Stimulated activated CD4-positive, alpha-beta T cell treated with anti-CD3 and anti-CD28 coated beads, TNF-alpha, amount 100 ng/mL, for 4 hours (primary cell): Measurements from ENCODE around the gene KCNH8.
"Not testable (repeated sequence)": the region's sequence is repeated elsewhere in the genome, so short reads cannot be mapped to it uniquely, and the experiment has no call there.

Experiments
- DNase-seq, 3 experiments: peaks; one replicate each; pipeline ENCODE4 v3.0.0-alpha.2; 2020; ENCODE audit warnings: low read depth in 3 of 3

KCNH8 gene

DNA sequence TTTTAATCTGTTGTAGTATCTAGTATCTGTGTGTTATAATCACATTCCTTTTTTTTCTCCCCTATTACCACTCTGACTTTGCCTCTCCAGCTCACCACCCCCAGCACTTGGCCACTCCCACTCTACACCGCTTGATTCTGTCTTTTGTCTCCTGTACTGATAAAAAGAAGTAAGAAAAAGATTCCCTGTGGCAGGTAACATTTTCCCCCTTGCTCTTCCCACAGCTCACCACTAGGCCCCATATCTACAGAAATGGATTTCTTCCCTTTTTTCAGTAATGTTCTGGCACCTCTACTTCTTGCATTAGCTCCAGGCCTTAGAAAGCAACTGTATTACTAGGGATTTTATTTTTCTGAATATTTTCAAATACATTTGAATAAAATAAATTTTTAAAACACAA, 25.6 kb downstream of the KCNH8 start:
- DNase-seq = no peak

DNA sequence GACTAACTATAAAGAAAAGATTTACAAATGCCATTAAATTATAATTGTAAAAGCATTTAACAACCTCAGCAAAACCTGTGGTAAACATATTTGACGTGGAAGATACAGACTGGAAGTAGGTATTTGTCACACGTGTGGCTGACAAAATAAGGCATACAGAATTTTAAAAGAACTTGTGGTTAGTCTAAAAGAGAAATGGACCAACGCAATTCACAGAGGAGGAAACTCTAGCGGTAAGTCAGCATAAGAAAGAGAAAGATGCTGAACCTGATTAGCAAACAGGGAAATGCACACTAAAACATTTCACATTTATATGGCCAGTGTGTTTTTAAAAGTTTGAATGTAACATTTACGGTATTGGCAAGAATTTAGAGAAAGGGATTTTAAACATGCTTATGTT, 35.3 kb downstream of the KCNH8 start:
- DNase-seq = no peak

DNA sequence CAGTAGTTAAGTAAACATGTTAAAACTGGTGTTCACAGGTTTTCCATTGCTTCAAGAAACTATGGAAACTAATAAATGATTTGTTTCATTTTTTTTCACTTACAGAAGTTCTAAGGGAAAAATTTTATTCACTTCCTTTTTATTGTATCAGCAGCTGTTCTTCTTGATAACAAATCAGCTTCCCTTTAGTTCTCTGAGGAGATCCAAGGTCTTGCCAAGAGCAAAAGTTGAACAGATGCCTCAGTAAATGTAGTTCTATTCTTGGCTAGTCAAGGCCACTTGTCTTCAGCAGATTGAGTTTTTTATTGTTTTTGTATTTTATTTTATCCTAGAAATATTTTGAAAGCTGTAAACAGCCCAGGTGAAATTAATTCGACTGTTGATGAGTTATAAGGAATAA, 41.8 kb downstream of the KCNH8 start:
- DNase-seq = no peak

DNA sequence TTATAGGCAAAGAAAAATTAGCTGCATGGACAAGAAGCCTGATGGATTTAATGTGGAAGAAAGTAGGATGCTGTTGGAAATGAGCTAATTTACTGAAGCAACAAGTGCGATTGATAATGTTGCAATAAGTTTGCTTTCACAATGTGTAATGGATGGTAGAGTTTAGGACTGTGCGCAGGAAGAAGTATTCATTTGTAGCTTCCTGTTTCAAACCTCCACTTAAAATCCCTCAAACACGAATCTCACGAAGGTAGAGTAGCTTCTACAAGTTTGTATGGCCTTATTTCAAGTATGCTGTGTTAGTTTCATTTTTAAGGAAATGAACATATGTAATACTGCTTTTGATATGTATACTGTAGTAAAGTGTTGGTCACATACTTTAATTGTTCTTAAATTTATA, 42.3 kb downstream of the KCNH8 start:
- DNase-seq = no peak

DNA sequence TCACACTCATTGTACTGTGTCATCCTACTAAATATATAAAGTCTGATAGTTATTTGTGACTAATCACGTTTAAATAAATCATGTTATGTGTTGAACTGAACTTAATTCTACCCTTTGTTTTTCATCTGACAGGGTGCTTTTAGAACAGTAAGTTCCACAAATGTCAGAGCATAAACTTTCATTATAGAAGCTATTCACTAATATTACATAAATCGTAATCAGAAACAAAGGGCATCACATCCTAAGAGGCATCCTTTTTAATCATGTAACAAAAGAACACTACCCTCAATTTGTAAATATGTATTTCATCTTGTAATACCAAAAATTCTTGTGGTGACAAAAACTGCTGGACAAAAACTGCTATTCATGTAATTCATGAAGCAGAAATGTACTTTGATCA, 50.8 kb downstream of the KCNH8 start:
- no peak for DNase-seq

DNA sequence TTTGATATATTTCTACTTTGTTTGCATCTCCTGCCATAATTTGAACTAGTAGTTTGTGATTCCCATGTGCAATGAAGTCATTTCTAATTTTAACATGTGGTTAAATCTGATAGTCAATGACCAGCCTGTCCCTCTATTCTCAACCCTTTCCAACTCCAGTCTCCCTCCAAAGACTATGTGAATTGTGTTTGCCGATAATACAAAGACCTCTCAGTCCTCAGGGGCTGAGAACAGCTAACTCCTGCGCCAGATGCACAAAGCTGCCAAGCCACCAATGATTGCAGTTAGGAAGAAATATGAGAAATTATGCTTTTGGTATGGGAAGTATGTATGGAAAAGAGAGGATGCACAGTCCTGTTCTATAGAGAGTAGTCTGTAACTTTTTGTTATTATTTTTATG, 54.0 kb downstream of the KCNH8 start:
- no peak for DNase-seq

DNA sequence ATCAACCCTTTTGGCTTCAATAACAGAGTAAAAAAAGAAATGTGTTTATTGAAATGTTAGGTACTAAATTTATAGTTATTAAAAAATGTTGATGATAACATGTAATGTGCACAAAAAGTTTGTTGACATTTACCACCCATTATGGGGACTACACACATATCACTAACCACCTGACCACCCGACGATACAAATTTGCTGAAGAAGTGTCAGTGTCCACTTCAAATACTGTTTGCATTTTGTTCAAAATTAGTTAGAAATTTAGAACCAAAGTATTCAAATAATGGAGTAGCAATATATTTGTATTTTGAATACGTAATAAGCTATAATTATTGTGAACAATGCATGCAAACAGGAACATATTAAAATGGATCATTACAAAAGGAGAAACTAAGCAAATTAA, 54.4 kb downstream of the KCNH8 start:
- DNase-seq = no peak

DNA sequence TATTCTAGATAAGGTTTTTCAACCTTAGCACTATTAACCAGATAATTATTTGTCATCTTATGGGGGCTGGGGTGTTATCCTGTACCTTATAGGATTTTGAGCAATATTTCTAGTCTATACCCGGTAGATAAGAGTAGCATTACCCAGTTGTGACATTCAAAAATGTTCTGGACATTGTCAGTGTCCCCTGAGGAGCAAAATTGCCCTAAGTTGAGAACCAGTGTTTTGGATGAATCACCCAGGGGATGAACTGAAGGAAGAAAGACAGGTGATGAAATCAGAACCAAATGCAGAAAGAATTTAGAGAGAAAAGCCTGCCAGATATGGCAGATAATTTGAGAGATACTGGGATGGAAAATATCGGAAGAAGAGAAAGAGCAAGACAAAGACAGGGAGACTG, 58.2 kb downstream of the KCNH8 start:
- DNase-seq = no peak

DNA sequence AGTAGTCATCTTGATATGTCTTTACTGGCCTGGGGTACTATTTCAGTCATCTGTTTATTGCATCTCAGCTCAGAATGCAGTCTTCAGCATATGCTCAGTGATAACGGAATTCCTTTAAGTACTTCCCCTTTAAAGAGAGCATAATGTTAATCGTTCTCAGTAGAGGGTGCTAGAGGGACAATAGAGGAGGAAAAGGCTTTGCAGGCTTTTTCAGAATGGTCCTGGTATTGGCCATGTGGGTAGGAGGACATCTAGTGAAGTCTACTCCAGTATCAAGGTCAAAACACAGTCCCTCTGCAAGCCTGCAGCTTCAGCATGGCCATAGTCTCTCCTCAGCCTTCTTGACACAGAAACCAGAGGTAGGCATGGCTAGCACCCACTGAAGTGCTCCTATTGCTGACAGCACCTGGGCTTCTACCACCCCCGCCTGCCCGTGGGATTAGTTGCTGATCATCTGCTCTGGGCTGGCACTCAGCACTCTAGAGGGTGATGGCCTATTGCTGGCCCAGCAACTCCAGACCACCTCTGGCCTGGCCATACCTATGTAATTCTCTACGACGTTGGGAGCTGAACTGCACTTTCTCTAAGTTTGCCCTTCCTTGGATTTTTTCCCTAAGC, 65.4 kb downstream of the KCNH8 start:
- no peak for DNase-seq

DNA sequence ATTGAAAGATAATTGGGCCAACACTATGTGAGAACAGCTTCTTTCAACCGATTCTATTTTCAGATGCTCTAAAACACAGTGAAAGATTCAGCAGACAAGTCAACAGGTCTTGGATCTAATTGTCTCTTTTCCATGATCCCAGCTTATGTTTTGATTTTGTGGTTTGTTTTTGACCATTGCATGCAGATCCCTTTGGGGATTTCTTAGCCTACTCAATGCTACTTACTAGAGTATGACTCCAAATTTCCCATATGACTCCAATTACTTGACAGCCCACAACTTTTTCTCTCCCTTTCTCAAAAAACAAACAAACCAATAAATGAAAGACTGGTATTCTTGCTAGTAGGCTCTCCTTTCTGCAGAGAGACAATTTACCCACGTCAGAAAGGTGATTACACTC, 67.1 kb downstream of the KCNH8 start:
- no peak for DNase-seq

DNA sequence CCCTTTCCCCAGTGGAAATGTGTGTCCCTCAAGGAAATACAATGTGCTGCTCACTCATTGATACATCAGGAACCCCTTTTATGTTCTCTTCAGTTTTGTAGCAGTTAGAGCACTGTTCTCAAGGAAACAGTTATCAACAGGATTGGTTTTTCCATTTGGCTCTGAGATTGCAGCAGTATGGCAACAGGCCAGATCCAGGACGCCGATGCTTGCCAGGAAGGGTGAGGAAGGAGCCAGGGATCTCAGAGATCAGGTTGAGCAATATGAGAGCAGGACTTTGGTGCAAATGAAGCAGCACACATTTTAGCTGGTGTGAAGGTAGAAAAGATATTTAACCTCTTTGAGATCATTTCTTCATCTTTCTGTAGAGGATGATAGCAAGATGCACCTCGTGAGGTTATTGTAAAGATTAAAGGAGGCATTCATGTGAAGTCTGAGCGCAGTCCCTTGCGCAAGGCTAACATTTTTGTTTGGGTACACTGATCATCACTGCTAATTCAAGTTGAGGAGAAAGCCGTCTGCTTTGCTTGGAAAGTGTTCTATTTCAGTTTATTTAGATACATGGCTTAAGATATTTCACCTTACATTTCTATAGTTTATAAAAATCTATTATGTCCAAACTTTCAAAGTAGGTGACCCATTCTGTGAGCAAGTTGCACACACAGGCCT, 68.5 kb downstream of the KCNH8 start:
- no peak for DNase-seq

DNA sequence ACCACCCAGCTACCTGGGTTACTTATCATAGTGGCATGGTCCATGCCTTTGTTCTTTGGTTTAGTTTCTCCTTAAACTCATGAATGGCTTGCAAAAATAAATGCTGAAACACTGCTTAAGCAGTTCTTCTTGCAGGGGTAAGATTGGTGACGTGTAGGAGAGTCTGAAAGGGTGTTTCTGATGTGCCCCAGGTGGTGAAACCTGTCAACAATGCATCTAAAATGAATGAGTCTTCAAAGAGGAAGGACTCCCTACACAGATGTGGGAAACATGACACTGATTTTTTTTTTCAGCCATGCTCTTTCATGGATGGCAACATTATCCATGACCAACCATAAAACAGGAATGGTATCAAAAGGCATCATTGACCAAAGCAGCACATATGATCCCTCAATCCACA, 72.0 kb downstream of the KCNH8 start:
- no peak for DNase-seq

DNA sequence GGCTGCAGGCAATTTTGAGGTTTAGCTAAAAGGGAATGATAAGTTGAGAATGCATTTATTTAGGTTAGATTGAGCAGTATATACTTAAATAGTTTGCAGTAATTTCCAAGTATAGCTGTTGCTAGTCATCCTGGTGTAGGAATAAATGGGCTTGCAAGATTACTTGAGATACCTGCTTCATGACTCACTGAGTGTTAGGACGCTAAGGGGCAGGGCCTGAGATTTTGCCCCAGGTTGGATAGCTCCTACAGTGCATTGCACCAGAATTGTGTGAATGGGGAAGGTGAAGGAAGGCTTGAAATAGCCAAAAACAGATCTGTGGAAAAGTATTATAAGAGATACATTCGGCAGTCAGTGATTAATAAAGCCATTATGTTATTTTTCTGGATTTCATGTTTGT, 72.8 kb downstream of the KCNH8 start:
- DNase-seq = no peak

DNA sequence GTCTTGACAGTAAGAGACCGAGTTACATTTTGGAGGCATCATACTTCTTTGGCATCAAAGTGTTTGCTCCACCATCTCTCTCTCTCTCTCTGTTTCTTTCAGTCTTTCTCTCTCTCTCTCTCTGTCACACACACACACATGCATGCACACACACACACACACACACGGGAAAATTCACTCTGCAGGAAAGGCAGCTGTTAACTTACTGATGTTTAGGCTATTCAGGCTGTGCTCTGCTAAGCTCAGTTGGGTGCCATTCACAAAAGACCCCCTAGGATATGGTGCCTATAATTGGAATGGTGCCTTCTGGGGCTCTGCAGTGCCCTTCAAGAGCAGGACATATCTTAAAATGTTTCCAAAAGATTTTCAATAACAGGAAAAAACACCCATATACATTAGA, 78.2 kb downstream of the KCNH8 start:
- no peak for DNase-seq

DNA sequence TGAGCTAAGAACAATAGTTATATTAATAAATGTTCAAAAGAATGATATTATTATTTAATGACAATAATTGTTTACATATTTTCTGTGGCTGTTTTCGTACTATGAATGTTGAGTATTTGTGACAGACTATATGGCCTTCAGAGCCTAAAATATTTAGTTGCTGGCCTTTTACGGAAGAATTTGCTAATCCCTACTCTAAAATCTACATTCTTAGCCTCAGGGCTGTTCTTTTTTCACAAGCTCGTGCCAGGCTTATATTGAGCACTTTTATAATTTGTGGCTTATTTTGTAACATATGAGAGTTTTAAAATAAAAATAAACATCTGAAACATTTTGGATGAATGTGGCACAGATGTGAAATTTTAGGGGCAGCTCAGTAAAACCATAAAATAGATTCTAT, 79.9 kb downstream of the KCNH8 start:
- DNase-seq = no peak

DNA sequence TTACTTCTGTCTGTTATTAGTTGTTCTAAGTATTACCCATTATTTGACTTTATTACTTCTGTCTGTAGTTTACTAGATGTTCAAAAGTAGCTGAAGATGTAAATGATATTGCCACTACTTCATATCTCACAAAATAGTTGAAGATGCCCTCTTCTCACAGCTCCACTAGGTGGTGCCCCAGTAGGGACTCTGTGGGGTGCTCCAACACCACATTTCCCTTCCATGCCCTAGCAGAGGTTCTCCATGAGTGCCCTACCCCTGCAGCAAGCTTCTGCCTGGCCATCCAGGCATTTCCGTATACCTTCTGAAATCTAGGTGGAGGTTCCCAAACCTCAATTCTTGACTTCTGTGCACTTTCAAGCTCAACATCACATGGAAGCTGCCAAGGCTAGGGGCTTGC, 80.8 kb downstream of the KCNH8 start:
- no peak for DNase-seq

DNA sequence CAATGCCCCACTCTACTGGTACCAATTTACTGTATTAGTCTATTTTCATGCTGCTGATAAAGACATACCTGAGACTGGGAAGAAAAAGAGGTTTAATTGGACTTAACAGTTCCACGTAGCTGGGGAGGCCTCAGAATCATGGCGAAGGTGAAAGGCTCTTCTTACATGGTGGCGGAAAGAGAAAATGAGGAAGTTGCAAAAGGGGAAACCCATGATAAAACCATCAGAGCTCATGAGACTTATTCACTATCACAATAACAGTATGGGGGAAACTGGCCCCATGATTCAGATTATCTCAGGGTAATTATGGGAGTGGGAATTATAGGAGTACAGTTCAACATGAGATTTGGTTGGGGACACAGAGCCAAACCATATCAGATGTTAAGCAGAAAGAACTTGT, 81.6 kb downstream of the KCNH8 start:
- DNase-seq = not testable (repeated sequence)

DNA sequence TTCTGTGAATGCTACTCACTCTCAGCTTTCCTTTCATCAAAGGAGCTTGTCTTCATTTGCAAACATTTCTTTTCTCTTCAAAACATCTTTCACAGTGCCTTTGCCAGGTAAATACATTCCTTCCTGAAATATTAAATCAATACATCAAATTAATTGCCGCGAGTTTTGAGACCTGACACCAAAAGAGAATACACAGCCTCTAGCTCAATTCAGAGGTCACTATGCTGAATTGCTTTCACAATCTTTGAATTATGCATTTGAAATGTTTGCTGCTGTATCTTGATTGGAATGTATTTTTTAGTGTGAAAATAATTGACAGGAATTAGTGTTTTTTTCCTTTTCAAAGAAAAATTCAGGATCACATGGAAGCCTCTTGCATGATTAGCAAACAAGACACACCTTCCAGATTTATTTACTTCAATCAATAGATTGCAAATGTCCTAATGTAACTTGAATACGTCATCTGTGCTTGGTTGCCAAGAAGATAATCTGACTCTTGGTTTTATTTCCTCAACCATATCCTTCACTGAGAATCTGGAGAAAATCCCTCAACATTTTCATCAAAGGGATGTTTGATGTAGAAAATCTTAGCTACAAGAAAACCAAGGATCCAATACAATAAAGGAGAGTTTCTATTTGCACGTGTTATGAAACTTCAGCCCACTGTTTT, 83.6 kb downstream of the KCNH8 start:
- no peak for DNase-seq

DNA sequence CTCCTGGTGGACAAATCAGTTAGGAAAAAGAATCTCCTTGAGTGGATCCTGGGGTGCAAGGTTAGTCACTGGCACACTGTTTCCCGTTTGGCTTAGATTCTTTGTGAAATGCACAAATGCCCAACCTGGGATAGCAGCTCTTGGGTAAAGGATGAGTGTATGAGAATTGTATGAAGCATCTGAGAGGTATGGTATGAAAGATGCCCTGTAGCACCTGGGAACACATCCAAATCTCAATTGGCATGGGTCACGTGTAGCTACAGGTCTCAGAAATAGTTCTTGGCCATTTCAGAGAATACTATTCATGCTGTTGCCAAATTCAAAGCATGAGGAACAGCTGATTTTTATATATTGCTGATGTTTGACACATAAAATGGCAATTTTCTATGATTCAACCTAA, 84.3 kb downstream of the KCNH8 start:
- no peak for DNase-seq

DNA sequence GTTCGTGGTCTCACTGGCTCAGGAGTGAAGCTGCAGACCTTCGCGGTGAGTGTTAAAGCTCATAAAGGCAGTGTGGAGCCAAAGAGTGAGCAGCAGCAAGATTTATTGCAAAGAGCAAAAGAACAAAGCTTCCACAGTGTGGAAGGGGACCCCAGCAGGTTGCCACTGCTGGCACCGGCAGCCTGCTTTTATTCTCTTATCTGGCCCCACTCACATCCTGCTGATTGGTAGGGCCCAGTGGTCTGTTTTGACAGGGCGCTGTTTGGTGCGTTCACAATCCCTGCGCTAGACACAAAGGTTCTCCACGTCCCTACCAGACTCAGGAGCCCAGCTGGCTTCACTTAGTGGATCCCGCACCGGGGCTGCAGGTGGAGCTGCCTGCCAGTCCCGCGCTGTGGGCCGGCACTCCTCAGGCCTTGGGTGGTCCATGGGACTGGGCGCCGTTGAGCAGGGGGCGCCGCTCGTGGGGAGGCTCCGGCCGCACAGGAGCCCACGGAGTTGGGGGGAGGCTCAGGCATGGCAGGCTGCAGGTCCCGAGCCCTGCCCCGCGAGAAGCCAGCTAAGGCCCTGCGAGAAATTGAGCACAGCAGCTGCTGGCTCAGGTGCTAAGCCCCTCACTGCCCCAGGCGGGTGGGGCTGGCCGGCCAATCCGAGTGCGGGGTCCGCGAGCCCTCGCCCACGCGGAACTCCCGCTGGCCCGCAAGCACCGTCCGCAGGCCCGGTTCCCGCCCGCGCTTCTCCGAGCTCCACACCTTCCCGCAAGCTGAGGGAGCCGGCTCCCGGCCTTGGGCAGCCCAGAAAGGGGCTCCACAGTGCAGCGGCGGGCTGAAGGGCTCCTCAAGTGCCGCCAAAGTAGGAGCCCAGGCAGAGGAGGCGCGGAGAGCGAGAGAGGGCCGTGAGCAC, 85.8 kb downstream of the KCNH8 start:
- DNase-seq = not testable (repeated sequence)

DNA sequence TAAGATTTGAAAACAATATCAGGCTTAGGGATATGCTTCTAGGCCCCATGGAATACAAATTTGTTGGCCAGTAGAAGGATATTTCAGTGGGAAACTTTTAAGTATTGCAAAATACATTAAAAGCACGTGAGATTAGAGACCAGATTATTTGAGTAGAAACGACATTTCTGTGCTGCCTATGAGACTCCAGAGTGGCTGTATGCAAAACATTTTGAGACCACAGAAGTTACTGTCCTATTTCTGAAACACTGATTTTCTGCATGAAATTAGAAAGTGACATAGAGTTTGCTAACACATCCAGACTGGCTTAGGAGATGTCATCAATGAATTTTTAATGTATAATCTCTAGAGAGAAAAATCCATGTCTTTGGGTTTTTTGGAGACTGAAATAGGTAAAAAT, 99.8 kb downstream of the KCNH8 start:
- no peak for DNase-seq

DNA sequence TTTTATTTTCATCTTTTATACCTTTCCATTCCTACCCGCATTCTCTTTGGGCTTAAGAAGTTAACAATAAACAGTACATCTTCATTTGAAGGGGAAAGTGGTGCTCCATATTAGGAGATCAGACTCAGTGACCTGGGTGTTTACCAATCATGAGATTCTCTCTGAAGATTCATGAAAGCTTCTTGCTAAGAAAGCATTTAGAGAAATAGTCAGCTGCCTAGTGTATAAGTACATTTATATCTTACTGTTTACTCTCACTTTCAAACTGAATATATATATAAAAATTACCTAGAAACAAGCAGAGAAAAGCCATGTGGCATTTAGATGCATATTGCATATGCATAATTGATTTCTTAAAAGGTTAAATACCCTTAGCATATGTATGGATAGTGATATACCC, 100.5 kb downstream of the KCNH8 start:
- no peak for DNase-seq
